GM13976 (cell line): ENCODE results near the gene SORCS3.

Experiments
- DNase-seq: peaks from one replicate; pipeline ENCODE4 v3.0.0; 2012; ENCODE audit warnings: low spot score
- in situ Hi-C: fragments of 300-500 bp; cut with MboI; formaldehyde crosslinking; loops from one replicate; pipeline ENCODE4 v1.12.0; 2022; ENCODE audit warnings: low sequenced_read_pairs, mixed read lengths, inconsistent platforms; ENCODE audit not compliant: unreplicated experiment
- TF ChIP-seq, protein P1 (sequence below): IDR thresholded peaks from 2 replicates; pipeline ENCODE4 v1.5.1; 2012; ENCODE audit warnings: borderline replicate concordance, mild to moderate bottlenecking; ENCODE audit not compliant: insufficient read depth; ENCODE audit errors: extremely low read depth, missing control alignments, control extremely low read depth

SORCS3 gene

DNA sequence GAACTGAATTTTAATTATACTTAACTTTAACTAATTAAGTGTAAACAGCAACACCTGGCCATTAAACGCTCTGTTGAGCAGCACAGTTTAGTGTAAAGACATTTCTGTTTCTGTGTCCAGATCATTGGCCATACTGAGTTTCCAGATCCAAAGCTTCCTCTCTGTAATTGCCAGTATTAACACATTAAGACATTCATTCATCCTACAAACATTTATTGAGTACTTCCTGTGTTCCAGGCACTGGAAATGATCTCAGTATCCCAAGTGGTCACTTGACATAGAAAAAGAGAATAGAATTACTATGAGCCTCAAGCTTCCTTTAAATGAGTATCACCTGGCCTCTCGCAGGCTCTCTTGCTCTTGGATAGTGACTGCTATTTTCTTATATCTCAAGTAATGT lies 618.1 kb downstream of the SORCS3 start:
- in situ Hi-C loops, result no loop called here
- TF ChIP-seq, protein P1, sequence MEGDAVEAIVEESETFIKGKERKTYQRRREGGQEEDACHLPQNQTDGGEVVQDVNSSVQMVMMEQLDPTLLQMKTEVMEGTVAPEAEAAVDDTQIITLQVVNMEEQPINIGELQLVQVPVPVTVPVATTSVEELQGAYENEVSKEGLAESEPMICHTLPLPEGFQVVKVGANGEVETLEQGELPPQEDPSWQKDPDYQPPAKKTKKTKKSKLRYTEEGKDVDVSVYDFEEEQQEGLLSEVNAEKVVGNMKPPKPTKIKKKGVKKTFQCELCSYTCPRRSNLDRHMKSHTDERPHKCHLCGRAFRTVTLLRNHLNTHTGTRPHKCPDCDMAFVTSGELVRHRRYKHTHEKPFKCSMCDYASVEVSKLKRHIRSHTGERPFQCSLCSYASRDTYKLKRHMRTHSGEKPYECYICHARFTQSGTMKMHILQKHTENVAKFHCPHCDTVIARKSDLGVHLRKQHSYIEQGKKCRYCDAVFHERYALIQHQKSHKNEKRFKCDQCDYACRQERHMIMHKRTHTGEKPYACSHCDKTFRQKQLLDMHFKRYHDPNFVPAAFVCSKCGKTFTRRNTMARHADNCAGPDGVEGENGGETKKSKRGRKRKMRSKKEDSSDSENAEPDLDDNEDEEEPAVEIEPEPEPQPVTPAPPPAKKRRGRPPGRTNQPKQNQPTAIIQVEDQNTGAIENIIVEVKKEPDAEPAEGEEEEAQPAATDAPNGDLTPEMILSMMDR, result no peak
- no peak for DNase-seq

DNA sequence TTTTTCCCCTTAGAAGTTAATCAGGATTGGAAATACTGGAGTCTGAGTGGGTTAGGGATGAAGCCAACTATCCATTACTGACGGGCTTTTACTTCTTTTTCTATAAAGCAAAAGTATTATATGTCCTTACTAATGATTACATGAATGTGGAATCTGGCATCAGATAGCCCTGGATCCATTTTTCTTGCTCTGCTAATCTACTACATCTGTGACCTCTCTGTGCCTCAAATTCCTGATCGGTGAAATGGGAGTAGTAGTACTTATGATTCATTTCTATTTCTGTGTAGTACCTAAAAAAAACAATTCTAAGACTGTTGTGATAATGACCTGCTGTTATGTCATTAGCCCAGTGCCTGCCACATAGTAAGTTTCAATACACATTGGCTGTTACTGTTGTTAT lies 621.6 kb downstream of the SORCS3 start:
- TF ChIP-seq, protein P1, result no peak
- in situ Hi-C loops, result no loop called here
- no peak for DNase-seq

DNA sequence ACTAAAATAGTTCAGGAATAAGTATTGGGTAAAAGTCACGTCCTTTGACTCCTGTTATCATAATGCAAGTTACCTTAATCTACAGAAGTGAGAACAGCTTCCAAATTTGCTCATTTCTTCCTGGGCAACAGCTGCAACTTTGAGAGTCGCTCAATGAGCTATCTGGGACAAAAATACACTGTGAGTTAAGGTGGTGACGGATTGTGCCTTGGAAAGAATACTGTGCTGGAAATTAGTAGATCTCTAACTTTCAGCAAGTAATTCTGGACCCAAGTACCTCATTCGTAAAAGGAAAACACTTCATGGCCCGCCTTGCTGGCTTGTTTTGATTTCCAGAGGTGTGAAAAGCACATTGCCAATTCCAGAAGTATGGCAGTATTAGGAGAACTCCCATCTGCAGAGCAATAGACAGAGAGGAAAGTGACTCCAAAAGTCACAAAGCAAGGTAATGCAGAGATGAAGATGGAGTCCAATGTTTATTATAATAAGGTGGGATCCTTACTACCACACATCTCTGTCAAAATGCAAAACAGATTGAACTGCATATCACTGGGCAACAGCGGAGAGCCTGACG lies 626.0 kb downstream of the SORCS3 start:
- no peak for DNase-seq
- in situ Hi-C loops, result no loop called here
- TF ChIP-seq, protein P1, result no peak

DNA sequence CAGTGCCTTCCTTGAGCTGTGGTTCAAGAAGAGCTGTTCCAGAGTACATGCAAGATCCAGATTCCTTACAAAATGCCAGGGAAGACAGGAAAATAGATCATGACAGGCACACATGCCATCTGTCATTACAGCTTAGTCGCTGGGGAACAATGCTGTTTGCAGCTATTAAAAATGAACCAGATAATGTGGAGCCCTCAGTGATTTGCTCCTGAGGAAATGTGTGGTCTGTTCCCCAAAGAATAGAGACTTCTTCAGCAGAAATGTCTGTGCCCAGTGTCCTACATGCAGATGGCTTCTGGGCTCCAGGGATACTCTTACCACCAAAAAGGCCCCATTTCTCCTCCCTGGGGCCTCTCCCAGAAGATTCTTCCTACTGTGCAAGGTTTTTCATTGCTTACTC lies 627.9 kb downstream of the SORCS3 start:
- DNase-seq, result no peak
- TF ChIP-seq, protein P1, result no peak
- in situ Hi-C loops, result no loop called here

DNA sequence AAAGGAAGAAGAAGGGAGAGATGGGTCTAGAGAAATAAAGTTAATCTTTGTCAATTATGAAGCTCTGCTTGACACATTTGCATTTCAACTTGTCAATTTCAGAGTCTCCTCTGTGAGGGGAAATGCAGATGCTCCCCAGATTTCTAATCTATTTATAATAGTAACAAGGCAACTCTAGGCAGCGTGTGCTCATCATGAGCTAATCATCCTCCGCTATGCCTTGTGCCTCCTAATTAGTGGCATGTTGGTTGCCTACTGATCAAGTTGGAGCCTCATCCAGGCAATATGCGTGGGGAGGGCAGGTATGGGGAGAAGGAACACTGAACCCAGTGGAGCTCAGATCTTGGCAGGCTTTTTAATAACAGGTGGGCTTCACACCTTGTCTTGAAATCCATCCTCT lies 628.6 kb downstream of the SORCS3 start:
- in situ Hi-C loops, result no loop called here
- TF ChIP-seq, protein P1, result no peak

DNA sequence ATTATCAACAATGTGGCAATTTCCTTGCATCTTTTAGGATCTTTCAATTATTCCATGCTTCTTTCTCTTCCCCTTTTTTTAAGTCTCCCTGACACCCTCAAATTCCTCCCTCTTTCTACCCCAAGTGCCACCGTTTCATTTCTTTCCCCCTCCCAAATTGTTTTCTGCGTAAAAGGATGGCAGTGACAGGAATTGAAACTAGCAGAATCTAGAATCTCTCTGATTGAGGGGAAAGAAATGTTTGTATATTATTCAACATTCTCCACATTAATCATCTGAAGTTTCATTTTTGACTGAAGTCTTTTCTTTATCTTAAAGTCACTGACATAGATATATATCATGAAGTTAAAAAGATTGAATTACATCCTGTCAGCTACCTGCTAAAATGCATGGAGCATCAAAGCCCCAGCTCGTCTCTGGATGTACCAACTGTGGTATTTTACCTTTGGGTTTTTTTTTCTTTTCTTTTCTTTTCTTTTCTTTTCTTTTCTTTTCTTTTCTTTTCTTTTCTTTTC lies 633.5 kb downstream of the SORCS3 start:
- TF ChIP-seq, protein P1, result no peak
- in situ Hi-C loops, result no loop called here
- no peak for DNase-seq

More for the DNA sequence above, 628.6 kb downstream of the SORCS3 start:
- DNase-seq, result no peak
